GM10248 (cell line): ENCODE results near the gene BCAR3.

ENCODE experiments used
- CTCF ChIA-PET: fragments of 300-600 bp; sonication (Branson Sonifier 250); formaldehyde crosslinking; extraction: SDS; loops from one replicate; lab custom pipeline; 2021; ENCODE audit warnings: antibody characterized with exemption; lab: Yijun Ruan, JAX
- POLR2A ChIA-PET: fragments of 350-650 bp; sonication (Branson Sonifier 250); formaldehyde crosslinking; extraction: SDS; loops from one replicate; lab custom pipeline; 2020; ENCODE audit warnings: antibody characterized with exemption; lab: Yijun Ruan, JAX
- DNase-seq: peaks from one replicate; pipeline ENCODE4 v3.0.0; 2012; ENCODE audit errors: extremely low spot score
- CTCF ChIP-seq: IDR thresholded peaks from 2 replicates; pipeline ENCODE4 v1.5.1; 2012; ENCODE audit warnings: mild to moderate bottlenecking, low read depth; ENCODE audit errors: extremely low read depth, missing control alignments, control extremely low read depth

BCAR3 gene

GRCh38 chr1:93601686-93602085 is 80.0 kb downstream of the BCAR3 start:
- ChIA-PET POLR2A (no interaction called here), CTCF (interaction anchor here (1.0 to 3.1 kb wide), 5 partner anchors 9 to 212 kb away, joined by 3 to 10 read pairs (median 4); no protein-coding TSS in a partner anchor)
- no peak for DNase-seq
- no peak for TF ChIP-seq CTCF

- no peak for TF ChIP-seq CTCF
- CTCF ChIA-PET, result interaction anchor here (1.4 to 3.1 kb wide), 3 partner anchors 13 to 213 kb away, joined by 3 to 10 read pairs (median 9); no protein-coding TSS in a partner anchor
Observed at GRCh38 chr1:93600663-93601062, 81.0 kb downstream of the BCAR3 start.

GRCh38 chr1:93599479-93599878 is 82.2 kb downstream of the BCAR3 start:
- DNase-seq, result no peak
- TF ChIP-seq CTCF, result no peak
- POLR2A ChIA-PET, result no interaction called here
- CTCF ChIA-PET, result interaction anchor here (1.4 to 3.1 kb wide), 3 partner anchors 14 to 29 kb away, joined by 3 to 9 read pairs (median 3); no protein-coding TSS in a partner anchor

More at GRCh38 chr1:93600663-93601062, 81.0 kb downstream of the BCAR3 start:
- POLR2A ChIA-PET, result no interaction called here
- DNase-seq, result no peak

GRCh38 chr1:93598861-93599439 is 82.7 kb downstream of the BCAR3 start:
- POLR2A ChIA-PET, result no interaction called here
- no peak for DNase-seq
- CTCF ChIA-PET, result interaction anchor here (1.4 to 3.1 kb wide), 2 partner anchors 17 to 30 kb away, joined by 3 to 9 read pairs; no protein-coding TSS in a partner anchor
- TF ChIP-seq CTCF, result no peak

GRCh38 chr1:93598396-93598795 is 83.2 kb downstream of the BCAR3 start:
- POLR2A ChIA-PET, result no interaction called here
- no peak for TF ChIP-seq CTCF
- DNase-seq, result no peak
- CTCF ChIA-PET, result interaction anchor here (1.0 to 1.4 kb wide), 2 partner anchors 16 to 31 kb away, joined by 3 read pairs; no protein-coding TSS in a partner anchor

- POLR2A ChIA-PET, result no interaction called here
- TF ChIP-seq CTCF, result no peak
- CTCF ChIA-PET, result interaction anchor here (1.0 kb wide), 1 partner anchor 32 kb away, joined by 3 read pairs; no protein-coding TSS in a partner anchor
- no peak for DNase-seq
Observed at GRCh38 chr1:93597709-93598108, 83.9 kb downstream of the BCAR3 start.
